WTC11 (cell line): ENCODE measurements around the gene NOD1.

Experiments
- ARID4B ChIP-seq: sonication (generic); formaldehyde crosslinking; IDR thresholded peaks from 2 replicates; pipeline ENCODE4 v1.8.0; 2023; ENCODE audit warnings: missing genetic modification reagents, mild to moderate bottlenecking, borderline replicate concordance
- CTCF ChIP-seq: fragments of 200-600 bp; IDR thresholded peaks from 2 replicates; pipeline ENCODE4 v1.8.0; 2022; ENCODE audit warnings: antibody characterized with exemption
- MAX ChIP-seq: sonication (generic); formaldehyde crosslinking; IDR thresholded peaks from 2 replicates; pipeline ENCODE4 v1.8.0; 2022; ENCODE audit warnings: mild to moderate bottlenecking, missing genetic modification reagents
- SP1 ChIP-seq: sonication (generic); formaldehyde crosslinking; conservative IDR thresholded peaks from 2 replicates; pipeline ENCODE4 v1.8.1; 2022; ENCODE audit warnings: missing genetic modification reagents
- TCF7 ChIP-seq: sonication (generic); formaldehyde crosslinking; IDR thresholded peaks from 2 replicates; pipeline ENCODE4 v1.8.0; 2022; ENCODE audit warnings: mild to moderate bottlenecking, low read depth, missing genetic modification reagents, moderate library complexity
- USF1 ChIP-seq: sonication (generic); formaldehyde crosslinking; IDR thresholded peaks from 2 replicates; pipeline ENCODE4 v1.8.0; 2022; ENCODE audit warnings: mild to moderate bottlenecking, missing genetic modification reagents
- ZBTB21 ChIP-seq: sonication (generic); formaldehyde crosslinking; IDR thresholded peaks from 2 replicates; pipeline ENCODE4 v1.8.1; 2023; ENCODE audit warnings: mild to moderate bottlenecking, missing genetic modification reagents, borderline replicate concordance
- ZNF219 ChIP-seq: sonication (generic); formaldehyde crosslinking; IDR thresholded peaks from 2 replicates; pipeline ENCODE4 v1.8.0; 2023; ENCODE audit warnings: missing genetic modification reagents, mild to moderate bottlenecking, borderline replicate concordance
- ZNF281 ChIP-seq: sonication (generic); formaldehyde crosslinking; IDR thresholded peaks from 2 replicates; pipeline ENCODE4 v1.8.0; 2023; ENCODE audit warnings: mild to moderate bottlenecking, missing genetic modification reagents

- TF ChIP-seq USF1 (CRISPR knock-in tag), result no peak
- TF ChIP-seq CTCF, result no peak
- TF ChIP-seq ZNF281 (CRISPR knock-in tag), result no peak
- TF ChIP-seq MAX (CRISPR knock-in tag), result no peak
- TF ChIP-seq ZBTB21 (CRISPR knock-in tag), result no peak
- no peak for TF ChIP-seq ZNF219
- no peak for TF ChIP-seq ARID4B (CRISPR knock-in tag)
- TF ChIP-seq SP1 (CRISPR knock-in tag), result no peak
- no peak for TF ChIP-seq TCF7 (CRISPR knock-in tag)
These were observed 54.1 kb downstream of the NOD1 start for GRCh38 chr7:30424506-30424905.
